Measurements from ENCODE around the gene NCKAP5.

Gene NCKAP5

DNA sequence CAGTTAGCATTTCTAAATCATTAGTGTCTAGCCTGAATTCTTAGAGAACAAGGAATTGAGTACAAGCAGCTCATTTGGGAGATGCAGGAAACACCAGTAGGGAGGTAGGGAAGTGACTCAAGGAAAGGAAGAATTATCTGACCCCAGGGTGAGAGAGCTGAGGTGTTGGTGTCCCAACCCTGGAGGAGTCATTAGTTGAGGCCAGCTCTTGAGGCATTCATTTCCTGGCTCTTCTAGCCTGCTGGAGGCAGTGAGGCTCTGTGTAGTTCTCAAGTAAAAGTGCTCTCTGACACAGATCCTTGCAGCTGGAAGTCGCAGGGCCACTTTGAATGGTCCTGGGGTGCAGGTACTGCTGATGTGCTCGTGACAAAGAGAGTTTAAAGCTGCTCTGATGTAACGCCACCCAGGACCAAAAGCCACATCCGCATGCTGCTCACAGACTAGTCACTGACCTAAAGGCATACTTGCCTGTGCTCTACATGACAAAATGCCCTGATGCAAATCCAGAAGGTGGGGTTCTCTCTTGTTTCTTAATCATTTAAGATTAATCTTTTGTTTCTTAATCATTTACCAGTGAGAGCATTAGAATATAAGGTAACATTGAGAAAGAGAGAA lies 598.8 kb downstream of the NCKAP5 start:
- peak; percentile 30 for DNase-seq

DNA sequence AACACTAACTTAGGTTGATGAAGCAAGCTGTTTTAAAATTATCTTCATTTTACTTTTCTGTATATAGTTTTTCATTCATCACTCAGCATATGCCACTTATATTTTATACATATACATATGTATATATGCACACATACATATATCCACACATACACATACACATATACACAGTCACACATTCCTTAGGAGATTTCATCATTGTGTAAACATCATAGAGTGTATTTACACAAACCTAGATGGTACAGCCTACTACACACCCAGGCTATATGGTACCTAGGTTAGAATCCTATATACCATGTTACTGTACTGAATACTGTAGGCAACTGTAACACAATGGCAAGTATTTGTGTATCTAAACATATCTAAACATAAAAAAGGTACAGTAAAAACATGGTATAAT lies 602.8 kb downstream of the NCKAP5 start:
- no peak for DNase-seq

DNA sequence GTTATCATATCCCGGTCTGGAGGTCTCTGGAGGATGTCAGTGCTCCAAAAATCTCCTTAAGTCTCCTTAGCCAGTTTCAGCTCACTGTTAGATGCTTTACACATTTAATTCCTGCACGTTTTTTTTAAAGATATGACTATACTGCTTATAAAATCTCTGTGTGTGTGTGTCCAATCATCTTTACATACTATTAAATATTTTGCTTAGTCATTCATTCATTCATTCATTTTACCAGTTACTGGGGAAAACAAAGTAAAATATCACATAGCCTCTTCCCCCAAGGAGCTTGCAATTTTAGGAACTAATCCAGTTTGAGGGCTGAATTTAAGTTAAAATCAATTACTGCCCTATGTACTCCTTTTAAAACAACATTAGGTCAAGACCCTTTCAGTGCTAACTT lies 605.1 kb downstream of the NCKAP5 start:
- DNase-seq, result no peak

DNA sequence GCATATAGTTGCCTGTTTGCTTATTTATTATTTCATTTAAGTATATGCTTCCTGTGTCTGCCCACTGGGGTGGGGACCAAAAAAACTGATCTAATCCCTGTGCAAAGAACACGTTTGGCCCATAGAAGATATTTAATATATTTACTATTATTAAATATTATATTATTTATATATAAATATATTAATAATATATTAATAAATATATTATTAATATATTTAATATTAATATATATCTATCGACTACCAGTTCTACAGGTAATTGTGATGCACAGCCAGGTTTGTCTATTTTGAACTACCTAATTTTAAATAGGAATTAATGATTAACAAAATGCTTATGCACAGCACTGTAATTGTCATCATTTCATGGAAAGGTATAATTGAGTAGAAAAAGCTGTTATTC lies 609.4 kb downstream of the NCKAP5 start:
- no peak for DNase-seq

DNA sequence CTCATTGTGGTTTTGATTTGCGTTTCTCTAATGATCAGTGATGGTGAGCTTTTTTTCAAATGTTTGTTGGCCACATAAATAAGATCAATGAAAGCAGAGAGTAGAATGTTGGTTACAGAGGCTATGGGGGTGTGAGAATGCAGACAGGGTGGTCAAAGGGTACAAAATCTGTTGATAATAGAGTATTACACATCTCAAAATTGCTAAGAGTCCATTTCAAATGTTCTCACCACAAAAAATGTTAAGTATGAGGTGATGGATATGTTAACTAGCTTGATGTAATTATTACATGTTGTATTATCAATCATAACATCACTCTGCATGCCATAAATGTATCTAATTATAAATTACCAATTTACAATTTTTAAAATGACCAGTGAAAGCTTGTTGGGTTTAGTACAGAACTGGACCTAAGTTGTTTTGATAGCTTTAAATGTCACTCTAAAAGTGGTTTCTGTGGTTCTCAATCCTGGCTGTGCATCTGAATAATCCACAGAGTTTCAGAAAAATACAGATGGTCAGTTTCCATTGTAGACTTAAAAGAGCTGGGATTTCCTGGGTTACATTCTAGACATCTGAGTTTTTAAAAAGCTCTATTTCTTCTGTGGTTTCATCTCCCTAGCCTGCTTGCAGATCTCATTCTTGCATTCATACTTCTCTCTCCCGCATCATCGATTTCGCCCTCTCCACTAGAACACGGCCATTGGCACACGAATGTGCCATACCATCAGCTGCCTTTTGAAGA lies 612.2 kb downstream of the NCKAP5 start:
- no peak for DNase-seq

DNA sequence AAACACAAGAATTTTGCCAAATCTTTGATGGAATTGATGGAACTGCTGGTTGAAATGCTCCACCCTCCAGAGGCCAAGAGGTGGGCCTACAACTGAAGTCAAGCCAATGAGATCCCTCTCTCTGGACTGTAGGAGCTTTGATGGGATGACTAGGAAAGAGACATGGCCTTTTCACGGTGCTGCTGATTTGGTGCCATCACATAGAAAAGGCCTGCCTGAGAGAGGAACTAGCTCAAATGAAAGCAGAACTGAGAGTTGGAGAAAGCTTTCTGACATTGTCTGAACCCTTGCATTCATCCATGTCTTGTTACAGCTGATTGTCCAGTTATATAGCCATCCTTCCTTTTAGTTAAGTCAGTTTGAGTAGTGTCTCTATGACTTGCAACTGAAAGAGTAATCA lies 614.5 kb downstream of the NCKAP5 start:
- no peak for DNase-seq

DNA sequence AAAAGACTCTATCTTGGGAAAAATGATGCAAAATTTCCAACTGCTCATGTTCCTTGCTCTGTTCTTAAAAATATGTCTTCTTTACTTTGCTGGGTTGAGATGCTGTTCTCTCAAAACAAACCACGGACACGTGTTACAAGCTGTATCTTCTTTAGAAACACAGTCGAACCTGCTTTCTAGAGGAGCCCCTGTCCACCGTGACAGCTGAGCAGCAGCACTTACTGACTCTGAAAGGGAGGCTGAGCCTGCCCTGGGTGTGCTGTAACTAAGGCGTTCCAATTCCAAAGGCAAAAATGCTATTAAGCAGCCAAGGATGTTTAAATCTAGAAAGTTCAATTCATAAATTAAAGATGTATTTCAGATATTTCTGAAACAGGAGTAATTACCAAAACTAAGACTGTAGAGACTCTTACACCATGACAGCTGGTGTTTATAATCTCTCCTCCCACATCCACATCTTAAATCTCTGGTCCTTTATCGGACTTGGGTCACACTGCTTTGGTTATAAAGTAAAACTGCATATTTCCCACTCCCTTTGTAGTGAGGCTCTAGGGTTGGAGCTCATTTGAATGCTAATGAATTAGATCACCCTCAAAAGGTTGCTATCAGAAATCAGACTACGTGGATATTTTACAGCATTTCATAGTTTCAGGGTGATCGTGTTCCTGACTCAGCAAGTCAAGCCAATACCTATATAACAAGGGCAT lies 617.1 kb downstream of the NCKAP5 start:
- no peak for DNase-seq

DNA sequence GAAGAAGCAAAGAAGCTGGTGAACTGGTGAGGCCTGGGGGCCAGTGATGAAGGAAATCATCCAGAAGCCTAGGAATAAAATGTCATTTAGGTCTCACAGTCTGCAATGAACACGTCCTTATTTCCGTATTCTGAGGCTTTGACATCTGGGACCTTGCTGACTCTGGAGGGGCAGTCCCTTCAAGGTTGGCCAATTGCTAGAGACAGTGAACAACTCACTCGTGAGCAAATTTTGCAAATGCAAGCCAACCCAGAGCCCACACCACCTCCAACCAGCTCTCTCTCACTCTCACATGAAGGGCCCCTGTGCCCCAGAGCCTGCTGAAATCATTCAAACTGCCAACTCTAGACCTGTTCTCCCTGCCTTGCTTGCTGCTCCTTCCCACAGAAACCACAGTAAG lies 619.2 kb downstream of the NCKAP5 start:
- DNase-seq, result no peak

DNA sequence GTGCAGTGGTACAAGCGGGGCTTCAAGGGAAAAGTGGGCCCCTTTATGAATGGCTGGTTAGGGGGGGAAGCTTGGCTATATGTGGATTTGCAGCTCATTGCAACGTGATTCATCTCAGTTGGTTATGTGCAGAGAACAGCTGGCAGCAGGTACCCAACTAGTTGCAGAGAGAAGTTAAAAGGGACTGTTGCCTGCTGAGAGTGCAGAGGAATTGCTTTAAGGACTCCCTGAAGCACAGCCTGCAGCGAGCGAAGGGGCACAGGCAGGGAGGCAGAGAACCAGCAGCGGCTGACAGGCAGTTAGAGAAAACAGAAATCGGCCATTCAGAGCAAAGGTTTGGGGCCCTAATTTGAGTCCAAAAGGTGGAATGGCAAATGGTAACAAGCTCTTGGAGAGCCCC lies 620.1 kb downstream of the NCKAP5 start:
- no peak for DNase-seq

DNA sequence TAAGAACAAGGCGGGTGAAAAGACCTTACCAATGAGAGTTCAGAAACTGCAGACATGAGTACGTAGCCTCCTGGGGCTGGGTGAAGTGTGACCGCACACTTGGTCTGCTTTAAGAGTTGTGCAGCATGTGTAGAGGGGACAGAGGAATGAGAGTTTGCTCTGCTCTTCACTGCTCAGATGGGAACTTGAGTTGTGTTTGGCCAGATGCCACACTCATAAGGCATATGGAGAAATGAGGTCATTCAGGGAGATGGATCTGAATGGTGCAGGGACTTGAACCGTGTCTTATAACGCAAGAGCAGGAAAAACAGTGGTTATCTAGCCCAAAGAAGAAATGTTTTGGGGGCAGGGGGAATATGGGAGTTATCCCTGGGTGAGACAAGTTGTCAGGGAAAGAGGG lies 624.4 kb downstream of the NCKAP5 start:
- DNase-seq, result no peak

DNA sequence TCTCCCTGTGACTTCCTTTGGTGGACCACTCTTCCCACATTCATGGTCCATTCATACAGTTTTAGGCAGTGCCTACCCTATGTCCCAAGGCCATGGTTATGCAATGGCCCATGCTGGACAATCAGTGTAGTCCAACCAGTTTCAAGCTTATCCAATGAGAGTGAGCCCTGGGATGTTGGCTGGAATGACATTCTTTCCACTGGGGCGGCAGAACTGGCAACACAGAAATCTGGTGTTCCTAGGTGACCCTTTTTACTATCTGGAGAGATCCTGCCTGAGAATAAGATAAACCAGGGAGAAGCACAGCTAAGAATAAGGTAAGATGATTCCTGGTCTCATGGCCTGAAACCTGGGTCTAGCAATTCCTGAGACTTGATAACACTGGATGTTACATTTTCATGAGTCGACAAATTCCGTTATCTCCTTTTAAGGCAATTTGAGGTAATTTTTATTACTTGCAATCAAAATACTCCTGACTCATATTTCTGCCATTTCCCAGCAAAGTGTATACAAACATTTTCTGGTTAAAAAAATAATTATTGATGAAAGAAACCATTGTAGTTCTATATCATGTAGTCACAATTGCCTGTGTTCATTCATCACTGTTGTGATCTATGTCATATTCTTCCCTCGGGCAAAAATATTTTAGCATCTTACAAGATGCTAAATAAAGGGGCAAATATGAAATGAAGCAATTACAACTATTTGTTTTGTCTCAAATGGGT lies 626.8 kb downstream of the NCKAP5 start:
- no peak for DNase-seq

DNA sequence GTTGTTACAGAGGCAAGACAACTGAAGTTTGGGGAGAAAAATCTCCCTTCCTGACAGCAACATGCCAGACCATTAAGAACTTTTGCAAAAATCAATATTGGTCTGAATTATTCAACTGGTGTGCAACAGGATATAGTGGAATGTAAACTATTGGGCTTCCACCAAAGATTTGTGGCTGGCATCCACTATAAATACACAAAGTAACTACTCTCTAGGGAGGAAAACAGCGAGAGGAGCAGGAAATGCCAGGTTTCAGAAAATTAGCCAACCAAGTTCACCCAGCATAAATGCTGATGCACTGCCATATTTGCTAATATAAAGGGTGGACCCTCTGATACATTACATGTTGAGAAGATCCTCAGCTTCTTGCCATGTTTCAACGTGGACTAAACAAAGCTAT lies 630.6 kb downstream of the NCKAP5 start:
- no peak for DNase-seq

DNA sequence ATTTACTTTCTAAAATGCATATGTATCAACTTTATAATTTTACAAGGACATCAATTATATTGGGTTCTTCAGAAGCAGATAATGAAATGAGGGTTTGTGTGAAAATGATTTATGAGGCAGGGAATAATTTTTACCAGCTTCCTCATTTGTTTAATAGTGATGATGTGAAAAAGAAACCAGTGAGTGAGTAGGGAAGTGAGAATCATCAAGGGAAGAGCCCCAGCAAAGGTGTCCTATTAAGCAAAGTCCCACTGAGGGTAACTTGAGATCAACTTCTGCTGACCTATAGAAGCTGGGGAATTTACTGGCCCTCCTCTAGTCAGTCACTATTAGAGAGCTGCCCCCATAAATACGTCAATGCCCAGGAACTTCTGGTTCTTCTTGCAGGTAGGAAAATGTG lies 631.5 kb downstream of the NCKAP5 start:
- DNase-seq, result no peak

DNA sequence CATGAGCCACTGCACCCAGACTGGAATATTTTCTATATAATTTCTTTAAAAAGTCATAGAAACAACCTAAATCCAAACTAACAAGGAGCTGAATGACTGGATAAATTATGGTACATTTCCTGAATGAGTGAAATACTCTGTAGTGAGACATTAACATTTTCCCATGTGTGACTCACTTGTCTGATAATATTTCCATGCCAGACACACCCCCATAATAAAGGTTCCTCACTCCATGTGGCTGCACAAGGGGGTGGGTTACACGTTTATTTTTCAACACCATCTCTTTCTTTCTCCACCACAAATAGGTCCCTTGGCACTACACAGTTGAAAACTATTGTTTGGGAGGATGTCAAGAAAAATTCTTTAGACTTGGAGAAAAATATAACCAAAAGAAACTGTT lies 632.0 kb downstream of the NCKAP5 start:
- DNase-seq, result no peak

DNA sequence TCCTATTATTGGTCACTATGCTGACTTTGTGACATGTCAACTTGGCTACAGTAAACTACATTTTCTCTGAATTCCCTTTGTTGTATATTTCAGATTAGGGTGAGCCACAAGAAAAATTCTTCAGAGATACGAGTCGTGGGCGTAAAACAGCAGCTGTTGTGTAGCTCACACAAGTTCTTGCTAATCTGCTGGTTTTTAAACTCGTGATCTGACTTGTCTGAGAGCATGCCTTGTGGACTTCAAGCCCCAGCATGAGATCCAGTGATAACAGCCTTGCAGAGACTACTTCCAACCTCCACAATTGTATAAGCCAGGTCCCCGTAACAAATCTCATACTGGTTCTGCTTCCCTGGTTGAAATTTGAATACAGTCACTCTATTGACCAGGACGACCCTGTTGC lies 638.5 kb downstream of the NCKAP5 start:
- no peak for DNase-seq

DNA sequence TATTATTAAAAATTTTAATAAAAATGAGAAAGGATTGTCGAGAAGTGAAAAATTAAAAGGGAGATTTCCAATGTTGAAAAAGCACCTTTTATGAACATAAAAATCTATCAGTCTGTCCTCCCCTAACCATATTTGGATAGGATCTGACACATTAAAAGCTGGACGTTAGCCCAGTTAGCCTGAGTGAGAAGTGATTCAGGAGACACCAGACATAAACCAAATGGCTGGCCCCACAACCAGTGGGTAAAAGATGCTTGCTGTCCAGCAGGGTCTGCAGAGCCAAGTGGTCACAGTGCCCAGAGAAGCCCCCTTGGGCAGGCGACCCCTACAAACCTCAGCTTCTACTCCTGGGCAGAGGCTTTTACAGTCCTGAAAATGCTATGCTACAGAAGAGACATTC lies 644.5 kb downstream of the NCKAP5 start:
- peak; percentile 72 for DNase-seq

DNA sequence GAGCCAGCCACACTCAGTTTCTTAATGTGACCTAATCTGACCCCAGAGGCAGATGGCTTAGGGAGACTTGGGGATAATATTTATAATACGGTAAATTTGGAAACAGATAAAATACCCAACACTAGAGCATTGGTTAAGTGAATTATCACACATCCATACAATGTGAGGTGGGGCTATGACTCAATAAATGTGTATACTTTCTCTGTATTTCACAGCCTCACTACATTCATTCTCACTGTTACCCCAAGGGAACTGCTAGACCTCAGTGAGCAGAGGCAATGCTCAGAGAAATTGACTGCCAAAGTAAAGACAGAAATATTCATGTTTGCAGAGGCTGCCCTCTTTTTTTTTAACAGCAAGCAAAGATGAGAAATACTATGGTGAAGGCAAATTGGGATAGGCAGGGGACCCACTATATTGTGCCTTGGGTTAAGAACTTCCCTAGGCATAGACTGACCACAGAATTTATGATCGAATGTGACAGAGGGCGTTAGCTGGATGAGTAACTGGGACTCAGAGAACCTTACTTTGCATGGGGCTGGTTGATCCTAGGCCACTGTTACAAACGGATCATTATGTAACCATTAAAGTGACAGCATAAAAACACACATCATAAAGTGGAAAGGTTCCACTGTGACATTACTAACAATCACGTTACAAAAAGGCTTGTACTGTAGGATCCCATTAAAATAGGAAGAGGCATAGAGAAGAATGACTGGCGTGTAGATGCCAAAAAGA lies 652.3 kb downstream of the NCKAP5 start:
- no peak for DNase-seq

DNA sequence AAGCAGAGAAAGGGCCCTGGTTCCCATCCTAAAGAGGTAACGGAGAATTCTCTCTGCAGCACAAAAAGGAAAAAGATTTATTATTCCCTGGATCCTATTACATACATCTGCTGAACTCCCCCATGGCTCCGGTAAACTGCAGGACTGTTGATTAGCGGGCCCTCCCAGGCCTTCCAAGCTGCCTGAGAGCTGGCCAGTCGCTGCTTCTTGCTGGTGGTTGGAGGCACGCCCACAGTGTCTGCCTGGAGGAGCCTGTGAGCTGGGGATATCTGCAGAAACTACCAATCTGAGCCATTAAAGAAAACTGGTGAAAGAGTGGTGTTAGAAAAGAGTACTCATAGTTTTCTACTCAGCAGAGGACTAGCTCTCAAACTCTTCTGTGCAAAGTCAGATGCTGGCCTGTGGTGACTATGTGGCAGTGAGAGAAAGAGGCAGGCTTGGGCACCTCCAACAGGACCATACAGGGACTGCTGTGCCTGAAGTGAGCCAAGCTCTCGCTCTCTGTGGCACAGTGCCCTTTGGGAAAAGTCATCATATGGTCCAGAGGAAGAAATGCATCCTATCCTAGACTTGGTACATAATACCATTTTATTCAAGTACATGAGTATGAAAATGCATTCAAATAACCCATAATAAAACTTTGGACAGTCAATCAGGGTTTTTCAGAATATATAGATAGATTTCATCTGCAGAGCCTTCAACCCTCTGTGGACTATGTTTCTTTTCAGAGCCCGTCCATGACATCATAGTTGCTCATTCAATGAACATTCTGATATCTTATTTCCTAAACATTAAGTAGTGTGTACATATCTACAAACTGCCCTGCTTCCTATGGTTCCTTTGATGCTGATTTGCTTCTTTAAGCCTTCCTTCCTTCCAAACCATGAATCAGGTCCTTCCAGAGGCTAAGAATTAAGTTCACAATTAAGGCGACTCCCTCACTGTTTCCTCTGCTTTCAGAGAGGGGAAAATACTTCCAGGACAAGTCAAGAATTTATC lies 656.2 kb downstream of the NCKAP5 start:
- no peak for DNase-seq

DNA sequence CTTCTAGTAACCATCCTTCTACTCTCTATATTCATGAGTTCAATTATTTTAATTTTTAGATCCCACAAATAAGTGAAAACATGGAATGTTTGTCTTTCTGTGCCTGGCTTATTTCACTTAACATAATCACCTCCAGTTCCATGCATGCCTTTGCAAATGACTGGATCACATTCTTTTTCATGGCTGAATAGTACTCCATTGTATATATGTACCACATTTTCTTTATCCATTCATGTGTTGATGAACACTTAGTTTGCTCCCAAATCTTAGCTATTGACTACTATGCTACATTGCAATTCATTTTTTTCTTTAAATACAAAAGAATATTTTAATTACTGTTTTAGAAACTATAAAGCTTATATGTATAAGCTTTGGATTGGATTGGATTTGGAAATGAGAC lies 657.8 kb downstream of the NCKAP5 start:
- DNase-seq, result no peak

DNA sequence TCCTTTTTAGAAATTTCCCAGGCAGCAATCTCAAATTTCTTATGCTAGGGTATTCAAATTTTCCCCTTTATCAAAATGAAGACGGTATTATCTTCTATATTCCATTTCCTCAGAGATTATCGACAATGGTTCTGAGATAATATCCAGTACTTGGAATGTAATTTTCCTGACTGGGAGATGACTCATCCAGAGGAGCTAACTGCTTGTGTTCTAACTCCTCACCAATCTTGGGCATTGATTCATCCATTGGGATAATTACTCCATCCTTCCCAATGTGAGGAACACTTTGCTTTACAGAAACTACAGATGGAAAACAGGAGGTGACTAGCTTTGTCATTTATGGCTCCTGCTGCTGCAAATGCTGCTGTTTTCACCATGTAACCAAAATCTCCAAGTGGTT lies 658.8 kb downstream of the NCKAP5 start:
- peak; percentile 35 for DNase-seq

DNA sequence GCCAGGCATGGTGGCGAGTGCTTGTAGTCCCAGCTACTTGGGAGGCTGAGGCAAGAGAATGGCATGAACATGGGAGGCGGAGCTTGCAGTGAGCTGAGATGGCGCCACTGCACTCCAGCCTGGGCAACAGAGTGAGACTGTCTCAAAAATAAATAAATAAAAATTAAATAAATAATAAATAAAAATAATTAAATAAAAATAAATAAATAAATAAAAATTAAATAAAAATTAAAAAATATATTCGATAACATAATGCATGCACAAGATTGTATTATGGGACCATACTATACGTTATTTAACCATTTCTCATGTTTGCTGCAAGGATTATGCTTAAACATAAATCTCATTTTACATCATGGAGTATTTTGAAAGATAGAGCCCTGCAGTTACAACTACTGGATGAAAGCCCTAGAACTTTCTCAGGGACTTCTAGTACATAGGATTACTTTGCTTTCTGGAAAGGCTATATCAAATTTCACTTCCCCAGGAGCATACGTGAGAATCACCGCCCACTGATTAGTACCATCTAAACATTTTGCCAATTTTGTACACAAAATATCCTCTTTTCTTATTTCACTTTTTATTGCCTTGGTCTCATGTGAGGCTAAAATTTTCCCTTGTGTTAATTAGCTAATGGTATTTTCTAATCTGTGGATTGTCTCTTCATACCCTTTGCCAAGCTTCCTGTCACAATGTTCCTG lies 664.0 kb downstream of the NCKAP5 start:
- no peak for DNase-seq

All from HCEC 1CT (cell line).